Stimulated activated CD4-positive, alpha-beta T cell treated with anti-CD3 and anti-CD28 coated beads, Interleukin-4, amount 100 ng/mL, for 24 hours (primary cell): Measurements from ENCODE around the gene MBOAT7.

Experiments
- DNase-seq: peaks from one replicate; pipeline ENCODE4 v3.0.0-alpha.2; 2020

Gene MBOAT7

DNA sequence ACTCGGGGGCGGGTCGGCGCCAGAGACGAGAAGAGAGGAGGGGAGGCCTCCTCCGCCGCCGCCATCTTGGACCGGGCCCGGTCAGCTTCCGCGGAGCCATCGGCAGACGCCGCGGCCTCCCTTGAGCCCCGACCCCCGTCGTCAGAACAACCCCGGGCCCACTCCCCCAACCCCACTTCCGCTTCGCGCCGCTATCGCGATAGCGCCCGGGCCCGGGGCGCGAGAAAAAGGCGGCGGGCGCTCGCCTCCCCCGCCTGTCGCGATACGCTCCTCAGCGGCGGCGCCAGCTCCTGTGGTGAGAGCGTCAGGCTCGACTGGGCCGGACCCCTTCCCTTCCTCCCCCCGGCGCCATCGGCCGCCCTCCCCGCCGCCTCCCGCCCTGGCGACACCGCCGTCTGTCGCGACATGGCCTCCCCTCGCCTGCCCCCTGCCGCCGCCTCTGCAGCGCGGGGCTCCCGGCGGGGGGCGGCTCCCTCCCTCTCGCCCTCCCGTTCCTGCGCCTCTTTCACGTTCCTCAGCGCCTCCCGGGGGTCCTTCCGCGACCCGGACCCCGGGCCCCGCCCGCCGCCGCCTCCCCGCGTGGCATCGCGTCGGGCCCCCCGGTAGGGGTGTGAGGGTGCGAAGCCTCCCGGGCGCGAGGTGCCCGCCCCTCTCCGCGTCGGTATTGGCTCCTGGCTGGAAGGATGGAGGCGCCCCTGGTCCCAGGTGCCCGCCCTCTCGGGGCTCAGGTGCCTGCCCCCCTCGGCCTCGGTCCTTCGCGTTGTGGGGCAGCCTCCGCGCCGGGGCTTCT lies 51.5 kb downstream of the MBOAT7 start, which contains the start of gene CNOT3:
Gene CNOT3, plus strand, starts transcription at position 64 of the 790 bp plus-strand sequence. CDS start 5,217 bp downstream, outside the sequence.
- peak; percentile 35 for DNase-seq

DNA sequence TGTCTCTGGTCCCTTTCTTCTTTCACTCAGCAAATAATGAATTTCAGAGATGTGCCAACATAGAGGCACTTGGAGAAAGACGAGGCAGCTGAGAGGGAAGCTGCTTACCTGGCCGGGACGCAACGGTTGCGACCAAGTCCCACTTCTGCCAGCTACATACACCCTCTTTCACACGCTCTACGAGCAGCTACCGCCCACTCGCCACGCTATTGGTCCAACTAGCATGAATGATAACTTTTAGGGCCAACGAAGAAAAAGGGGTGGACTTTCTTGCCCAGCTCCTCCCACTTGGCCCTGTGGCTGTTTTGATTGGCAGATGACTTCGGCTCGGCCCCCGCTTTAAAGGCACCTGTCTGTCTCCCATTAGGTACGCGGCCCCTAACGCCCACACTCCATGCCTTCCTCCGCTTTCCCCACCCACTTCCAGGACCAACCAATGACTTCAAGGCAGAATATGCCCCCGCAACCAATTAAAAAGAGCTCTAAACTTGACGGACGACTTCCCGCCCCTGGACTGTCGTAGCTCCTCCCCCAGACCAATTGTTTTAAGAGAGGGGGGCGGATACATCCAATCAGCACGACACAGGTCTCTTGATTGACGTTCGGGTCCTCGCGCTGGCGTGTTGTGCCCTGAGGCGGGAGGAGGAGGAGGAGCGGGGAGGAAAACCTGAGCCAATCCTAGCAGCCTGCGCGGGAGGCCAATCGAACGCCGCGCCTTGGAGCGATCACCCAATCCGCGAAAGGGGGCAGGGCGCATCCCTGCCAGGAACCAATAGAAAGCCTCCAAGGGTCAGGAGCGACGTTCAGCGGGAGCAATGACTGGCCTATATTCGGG lies 52.3 kb downstream of the MBOAT7 start:
- DNase-seq = peak; percentile 99

DNA sequence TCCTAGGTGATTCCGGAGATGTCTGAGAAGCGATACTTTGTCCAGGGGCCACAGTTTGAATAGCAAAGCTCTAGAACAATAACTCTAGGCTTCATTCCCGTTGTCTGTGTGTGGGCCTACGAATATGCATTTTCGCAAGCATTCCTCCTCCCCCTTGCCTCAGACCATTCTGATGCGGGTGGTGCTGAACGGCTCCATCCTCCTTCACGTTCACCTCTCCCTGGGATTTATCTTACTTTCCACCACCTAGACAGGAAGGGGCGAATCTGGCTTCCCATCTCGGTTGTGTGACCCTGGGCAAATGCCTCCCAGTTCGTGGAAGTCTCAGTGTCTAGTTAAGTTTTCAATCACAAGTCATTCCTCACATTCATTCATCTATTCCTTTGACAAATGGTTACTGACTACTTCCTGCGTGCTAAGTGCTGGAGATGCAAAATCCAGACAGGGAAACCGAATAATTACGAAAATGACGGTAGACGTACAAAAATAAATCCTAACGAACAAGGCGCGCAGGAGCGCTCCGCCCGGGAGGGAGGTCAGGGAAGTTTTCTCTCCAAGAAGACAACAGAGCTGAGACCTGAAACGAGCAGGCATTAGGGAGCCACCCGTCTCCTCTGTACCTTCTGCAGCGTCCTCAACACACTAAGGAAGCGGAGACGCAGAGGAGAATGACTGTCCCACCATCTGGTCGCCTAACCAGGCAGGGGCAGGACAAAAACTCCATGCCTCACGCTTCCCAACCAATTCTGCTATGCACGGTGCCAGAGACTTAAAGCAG lies 53.1 kb downstream of the MBOAT7 start:
- no peak for DNase-seq

DNA sequence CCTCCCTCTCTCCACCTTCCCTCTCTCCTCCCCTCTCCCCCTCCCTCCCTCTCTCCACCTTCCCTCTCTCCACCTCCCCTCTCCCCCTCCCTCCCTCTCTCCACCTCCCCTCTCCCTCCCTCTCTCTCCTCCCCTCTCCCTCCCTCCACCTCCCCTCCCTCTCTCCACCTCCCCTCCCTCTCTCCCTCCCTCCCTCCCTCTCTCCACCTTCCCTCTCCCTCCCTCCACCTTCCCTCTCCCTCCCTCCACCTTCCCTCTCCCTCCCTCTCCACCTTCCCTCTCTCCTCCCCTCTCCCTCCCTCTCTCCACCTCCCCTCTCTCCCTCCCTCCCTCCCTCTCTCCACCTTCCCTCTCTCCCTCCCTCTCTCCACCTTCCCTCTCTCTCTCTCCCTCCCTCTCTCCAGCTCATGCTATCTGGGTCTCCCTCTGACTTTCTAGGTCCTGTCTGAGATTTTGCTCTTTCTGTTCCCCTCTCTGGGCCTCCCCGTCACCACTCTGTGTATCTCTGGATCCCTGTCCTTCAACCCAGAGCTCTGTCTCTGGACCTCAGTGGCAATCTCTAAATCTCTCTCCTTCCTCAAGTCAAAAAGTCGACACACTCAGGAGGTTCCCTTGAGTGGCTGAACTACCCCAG lies 55.3 kb downstream of the MBOAT7 start:
- no peak for DNase-seq

DNA sequence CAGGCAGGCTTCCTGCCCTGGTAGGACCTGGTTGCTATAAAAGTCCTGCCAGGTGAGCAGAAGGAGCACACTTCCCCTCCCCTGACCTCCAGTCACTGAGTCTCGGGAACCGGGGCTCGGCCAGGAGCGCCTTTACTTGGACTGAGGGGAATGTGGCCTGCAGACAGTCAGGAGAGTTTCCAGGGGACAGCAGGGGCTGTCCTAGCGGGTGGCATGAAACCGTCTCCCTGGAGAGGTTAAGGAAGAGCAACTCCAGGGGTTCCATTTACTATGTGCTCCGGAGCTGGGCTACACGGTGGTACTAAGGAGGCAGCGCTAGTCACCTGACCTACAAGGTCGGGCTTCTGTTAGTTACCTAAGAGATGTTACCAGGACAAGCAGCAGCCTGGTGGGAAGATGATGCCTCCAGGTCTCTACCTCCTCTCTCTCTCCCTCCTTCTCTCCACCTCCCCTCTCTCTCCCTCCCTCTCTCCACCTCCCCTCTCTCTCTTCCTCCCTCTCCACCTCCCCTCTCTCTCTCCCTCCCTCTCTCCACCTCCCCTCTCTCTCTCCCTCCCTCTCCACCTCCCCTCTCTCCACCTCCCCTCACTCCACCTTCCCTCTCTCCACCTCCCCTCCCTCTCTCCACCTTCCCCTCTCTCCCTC lies 55.9 kb downstream of the MBOAT7 start:
- DNase-seq = no peak

DNA sequence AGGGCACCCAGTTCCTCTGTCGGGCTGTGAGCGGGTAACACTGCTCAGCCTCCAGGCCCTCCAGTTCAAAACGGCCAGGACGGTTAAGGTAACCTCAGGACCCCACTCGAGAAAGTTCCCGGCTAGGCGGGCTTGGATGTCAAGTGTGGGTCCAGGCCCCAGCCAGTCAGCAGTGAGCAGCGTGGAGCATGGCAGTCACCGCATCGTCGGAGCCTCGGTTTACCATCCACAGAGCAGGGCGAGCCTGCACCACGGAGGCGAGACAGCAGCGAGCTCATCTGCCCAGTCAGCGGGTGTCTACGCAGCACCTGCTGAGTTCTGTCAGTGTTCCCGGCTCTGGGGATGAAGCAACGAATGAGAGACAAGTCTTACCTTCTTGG lies 59.8 kb downstream of the MBOAT7 start:
- DNase-seq = no peak

DNA sequence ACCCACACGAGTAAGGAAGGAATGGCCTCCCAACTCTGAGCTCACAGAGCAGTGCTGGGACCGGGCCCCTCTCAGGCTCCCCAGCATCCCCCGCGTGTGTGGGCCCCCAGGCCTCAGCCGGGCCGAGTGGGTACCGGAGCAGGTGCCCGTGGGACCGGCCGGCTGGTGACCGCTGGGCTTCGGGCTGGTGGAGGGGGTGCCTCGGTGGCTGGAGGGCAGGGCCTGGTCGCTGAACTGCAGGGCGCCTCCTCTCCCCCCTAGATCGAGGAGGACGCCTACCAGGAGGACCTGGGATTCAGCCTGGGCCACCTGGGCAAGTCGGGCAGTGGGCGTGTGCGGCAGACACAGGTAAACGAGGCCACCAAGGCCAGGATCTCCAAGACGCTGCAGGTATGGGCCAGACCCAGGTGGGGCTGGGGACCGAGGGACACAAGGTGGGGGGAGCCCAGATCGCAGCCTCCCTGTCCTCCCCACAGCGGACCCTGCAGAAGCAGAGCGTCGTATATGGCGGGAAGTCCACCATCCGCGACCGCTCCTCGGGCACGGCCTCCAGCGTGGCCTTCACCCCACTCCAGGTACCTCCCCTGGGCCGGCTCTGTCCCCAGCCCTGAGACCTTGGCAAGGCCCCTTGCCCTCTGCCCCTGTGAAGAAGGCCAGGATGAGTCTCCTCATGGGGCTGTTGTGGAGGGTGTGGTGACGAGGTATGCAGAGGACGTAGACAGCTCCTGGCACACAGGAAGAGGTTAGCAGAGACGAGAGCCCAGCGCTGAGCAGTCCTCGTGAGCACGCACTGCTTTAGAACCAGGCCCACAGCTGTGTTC lies 60.4 kb downstream of the MBOAT7 start:
- DNase-seq = no peak

DNA sequence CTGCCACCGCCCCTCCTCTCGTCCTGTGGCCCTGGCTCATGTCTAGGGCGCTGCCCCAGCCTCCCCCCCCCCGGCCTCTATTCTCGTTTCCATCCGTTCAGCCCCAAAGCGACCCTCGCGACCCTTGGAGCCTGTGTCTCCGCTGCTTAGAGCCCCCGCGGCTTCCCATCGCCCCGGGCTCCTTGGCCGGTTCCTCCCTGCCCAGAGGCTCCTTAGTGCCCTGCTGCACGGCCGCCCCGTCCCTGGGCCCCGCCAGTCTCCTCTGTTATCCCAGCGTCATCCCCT lies 61.0 kb downstream of the MBOAT7 start:
- DNase-seq = no peak

DNA sequence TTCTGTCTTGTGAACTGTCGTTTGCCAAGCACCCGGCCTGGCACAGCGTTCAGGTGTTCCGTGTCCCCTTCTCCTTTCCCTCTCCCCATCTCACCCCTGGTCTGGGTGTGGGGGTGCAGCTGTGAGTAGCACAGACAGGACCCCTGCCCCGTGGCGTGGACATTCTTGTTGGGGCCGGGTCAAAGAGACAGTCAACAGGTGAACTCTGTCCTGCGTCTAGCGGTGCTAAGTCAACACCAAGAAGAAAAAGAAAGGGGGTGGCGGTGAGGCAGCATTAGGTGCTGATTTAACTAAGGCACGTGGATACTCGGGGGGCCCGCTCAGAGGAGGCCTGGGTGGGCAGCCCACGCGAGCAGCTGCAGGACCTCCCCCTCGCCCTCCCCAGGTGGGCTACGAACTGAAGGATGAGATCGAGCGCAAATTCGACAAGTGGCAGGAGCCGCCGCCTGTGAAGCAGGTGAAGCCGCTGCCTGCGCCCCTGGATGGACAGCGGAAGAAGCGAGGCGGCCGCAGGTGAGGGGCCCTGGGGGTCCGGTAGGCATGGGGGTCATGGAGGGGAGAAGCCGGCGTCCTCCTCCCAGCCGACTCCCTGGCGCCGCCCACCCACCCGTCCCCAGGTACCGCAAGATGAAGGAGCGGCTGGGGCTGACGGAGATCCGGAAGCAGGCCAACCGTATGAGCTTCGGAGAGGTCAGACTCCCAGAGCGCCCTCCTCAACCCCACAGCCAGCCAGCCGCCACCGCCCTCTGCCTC lies 61.5 kb downstream of the MBOAT7 start:
- DNase-seq = no peak

DNA sequence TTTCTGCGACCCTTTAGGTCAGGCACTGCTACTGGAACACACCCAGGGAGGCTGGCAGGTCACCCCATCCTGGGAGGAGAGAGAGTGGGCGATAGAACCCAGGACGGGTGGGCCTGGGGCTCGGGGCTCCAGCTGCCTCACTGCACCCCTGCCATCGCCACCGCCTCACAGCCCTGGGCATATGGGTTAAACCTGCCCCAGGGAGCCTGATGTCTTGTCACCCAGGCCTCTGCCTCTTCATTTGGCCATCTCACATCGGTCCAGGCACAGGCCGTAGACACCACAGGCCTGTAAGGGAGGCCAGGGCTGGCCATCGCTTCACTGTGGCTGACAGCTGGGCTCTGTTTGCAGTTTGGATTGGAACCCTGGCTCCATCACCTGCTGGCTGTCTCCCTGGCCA lies 63.7 kb downstream of the MBOAT7 start:
- DNase-seq = no peak

DNA sequence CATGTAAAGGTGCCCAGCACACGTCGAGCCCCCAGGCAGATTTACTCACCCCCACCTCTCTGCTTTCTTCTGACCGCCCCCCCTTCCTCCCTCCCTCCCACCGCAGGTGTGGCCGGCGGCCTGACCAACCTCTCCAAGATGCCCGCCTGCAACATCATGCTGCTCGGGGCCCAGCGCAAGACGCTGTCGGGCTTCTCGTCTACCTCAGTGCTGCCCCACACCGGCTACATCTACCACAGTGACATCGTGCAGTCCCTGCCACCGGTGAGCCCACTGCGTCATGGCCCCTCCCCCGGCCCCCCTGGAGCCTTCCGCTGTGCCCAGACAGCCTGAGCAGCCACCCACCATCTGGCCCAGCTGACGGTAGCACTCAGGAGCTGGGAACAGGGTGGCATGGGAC lies 65.0 kb downstream of the MBOAT7 start:
- DNase-seq = no peak

DNA sequence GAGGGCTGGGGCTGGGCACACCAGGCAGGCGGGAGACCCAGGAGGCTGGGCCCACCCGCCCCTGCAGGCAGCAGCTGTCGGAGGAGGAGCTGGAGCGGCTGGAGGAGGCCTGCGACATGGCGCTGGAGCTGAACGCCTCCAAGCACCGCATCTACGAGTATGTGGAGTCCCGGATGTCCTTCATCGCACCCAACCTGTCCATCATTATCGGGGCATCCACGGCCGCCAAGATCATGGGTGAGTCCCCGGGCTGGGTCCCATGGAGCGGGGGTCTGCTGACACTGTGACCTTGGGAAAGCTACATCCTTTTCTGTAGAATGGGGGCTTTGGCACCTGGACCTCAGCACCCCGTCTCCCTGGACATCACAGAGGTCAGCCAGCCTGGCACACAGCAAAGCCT lies 65.7 kb downstream of the MBOAT7 start:
- DNase-seq = no peak
